Ammon's horn (tissue), 1 donor: ENCODE results near the gene RBM10.
A peak's percentile ranks its signal among the peaks of the same experiment; 100 is the strongest.

Experiments
- DNase-seq: peaks from one replicate; pipeline ENCODE4 v3.0.0-alpha.2; 2016; ENCODE audit warnings: low spot score

Gene RBM10

GRCh38 chrX:47198026-47198686 lies 53.1 kb downstream of the RBM10 start:
- no peak for DNase-seq

GRCh38 chrX:47198687-47199080 lies 53.7 kb downstream of the RBM10 start:
- DNase-seq: no peak

DNA sequence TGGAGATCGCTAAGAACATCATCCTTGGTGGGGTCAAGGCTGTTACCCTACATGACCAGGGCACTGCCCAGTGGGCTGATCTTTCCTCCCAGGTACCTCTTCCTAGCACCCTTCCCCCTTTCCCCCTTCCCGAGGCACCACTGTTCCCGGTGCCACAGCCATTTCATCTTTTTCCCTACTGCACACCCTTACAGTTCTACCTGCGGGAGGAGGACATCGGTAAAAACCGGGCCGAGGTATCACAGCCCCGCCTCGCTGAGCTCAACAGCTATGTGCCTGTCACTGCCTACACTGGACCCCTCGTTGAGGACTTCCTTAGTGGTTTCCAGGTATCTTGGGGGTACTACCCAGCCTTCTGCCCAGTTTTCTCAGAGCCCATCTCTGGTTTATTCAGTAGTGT lies 54.3 kb downstream of the RBM10 start:
- DNase-seq: no peak

DNA sequence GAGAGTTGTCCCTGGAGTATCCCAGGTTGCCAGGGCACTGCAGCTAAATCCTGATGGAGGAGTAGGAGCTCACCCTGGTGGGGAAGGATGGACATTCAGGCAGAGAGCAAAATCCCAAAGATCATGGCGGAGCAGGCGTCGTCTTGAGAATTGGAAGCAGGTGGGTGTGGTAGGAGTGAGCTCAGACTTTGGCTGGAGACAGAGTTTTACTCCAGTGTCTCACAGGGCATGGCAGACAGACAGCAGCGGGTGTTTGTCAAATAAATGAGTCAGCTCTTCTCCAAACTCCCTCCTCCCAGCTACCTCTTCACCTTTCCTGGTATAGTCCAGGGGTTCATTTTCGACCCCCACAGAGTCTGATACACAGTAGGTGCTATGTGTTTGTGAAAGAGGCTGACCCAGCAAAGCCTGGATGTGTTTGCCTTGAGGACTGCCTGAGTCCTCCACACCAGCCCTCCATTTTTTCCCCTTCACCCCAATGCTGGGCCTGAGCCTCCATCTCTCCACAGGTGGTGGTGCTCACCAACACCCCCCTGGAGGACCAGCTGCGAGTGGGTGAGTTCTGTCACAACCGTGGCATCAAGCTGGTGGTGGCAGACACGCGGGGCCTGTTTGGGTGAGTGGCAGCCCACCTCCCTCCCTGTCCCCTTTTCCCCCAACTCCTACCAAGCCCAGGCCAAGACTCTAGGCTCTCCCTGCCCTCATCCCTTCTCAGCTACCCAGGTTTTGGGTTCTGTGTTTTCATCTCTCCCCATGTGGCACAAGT lies 55.5 kb downstream of the RBM10 start:
- DNase-seq: no peak

- DNase-seq: no peak
Measured at GRCh38 chrX:47201345-47201944, 56.4 kb downstream of the RBM10 start.

DNA sequence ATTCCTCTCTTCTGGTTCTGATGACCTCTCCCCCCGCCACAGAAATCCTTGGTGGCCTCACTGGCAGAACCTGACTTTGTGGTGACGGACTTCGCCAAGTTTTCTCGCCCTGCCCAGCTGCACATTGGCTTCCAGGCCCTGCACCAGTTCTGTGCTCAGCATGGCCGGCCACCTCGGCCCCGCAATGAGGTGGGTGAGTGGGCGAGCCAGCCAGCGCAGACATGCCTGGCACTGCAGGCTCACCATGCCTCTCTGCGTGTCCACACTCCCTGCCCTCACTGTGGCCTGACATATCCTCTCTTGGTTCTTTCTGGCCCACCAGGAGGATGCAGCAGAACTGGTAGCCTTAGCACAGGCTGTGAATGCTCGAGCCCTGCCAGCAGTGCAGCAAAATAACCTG lies 57.3 kb downstream of the RBM10 start:
- DNase-seq: no peak

DNA sequence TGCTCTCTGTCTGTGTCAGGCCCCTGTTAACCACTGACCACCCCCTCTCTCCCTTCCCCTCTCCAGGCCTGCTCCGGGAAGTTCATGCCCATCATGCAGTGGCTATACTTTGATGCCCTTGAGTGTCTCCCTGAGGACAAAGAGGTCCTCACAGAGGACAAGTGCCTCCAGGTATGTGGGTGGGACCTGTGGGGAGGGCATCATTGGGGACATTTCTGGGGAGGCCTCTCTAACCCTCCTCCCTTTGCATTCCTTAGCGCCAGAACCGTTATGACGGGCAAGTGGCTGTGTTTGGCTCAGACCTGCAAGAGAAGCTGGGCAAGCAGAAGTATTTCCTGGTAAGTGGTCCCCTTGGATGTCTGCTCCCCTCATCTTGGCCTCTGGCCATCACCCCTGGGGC lies 57.9 kb downstream of the RBM10 start:
- no peak for DNase-seq

- no peak for DNase-seq
Measured at GRCh38 chrX:47204970-47205369, 59.9 kb downstream of the RBM10 start.

- DNase-seq: no peak
Measured at GRCh38 chrX:47206316-47206715, 61.3 kb downstream of the RBM10 start.

GRCh38 chrX:47208108-47208507 lies 63.1 kb downstream of the RBM10 start:
- no peak for DNase-seq

GRCh38 chrX:47209508-47210238 lies 64.7 kb downstream of the RBM10 start:
- DNase-seq: no peak

GRCh38 chrX:47210661-47211425 lies 65.8 kb downstream of the RBM10 start:
- no peak for DNase-seq

- DNase-seq: no peak
Measured at GRCh38 chrX:47212381-47213293, 67.6 kb downstream of the RBM10 start.

DNA sequence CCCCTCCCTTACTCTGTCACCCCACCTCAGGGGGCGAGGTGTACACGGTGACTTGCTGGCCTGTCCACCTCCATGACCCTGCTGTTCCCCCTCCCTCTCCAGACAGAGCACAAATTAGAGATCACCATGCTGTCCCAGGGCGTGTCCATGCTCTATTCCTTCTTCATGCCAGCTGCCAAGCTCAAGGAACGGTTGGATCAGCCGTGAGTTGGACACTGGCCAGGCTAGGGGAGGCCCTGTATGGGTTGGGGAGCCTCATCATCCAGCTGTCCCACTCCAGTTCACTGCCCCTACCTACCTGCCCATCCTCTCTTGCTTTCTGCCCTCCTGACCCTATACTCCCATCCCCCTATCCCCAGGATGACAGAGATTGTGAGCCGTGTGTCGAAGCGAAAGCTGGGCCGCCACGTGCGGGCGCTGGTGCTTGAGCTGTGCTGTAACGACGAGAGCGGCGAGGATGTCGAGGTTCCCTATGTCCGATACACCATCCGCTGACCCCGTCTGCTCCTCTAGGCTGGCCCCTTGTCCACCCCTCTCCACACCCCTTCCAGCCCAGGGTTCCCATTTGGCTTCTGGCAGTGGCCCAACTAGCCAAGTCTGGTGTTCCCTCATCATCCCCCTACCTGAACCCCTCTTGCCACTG lies 69.5 kb downstream of the RBM10 start:
- DNase-seq: no peak

GRCh38 chrX:47215291-47215900 lies 70.4 kb downstream of the RBM10 start:
- no peak for DNase-seq

- no peak for DNase-seq
Measured at GRCh38 chrX:47216393-47216925, 71.4 kb downstream of the RBM10 start.

- DNase-seq: no peak
Measured at GRCh38 chrX:47217121-47217851, 72.3 kb downstream of the RBM10 start.

DNA sequence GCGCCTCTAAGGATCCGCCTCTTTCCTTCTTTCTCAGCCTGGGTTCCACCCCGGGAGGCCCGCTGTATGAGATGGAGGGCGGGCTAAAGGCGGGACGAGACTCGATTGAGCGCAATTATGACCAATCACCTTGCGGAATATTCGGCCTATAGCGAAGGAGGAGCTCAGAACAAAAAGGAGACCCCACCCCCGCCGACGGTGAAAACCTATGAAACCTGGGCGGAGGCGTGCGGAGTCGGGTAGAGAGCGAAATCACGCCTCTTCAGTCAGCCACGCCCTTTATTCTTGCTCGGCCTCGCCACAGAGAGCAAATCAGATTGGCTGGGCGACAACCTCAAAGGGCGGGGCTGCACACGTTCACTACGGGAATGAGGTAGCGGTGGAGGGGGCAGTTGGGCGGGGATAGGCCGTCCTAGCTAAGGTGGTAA lies 72.8 kb downstream of the RBM10 start:
- DNase-seq: peak; percentile 97
